Natural killer cell (primary cell): Measurements from ENCODE around the gene NT5DC1. TPM values are rescaled to one million over a fixed set of nuclear protein-coding genes. Genes with fewer than 3 reads are reported as not detected.

ENCODE experiments used
- ATAC-seq, 3 donors: fragments of 150-1000 bp in 2 of 3; fragments of 200-7000 bp in 1 of 3; cut with Tn5 transposase; 1 replicate in 1 of 3; 2 replicates in 2 of 3; pipeline ENCODE4 v1.10.0; 2021; ENCODE audit warnings: mild to moderate bottlenecking in 2 of 3, moderate library complexity in 2 of 3
- DNase-seq, 2 donors: peaks; one replicate each; pipeline versions ENCODE4 v3.0.0 to v3.0.0-alpha.2; 2013 to 2021; ENCODE audit warnings: mixed read lengths in 1 of 2
- H3K27ac ChIP-seq: one replicate; pipeline ENCODE4 v1.5.1; 2013; ENCODE audit warnings: mild to moderate bottlenecking, low read length
- H3K27me3 ChIP-seq: one replicate; pipeline ENCODE4 v1.6.1; 2013; ENCODE audit warnings: low read length; ENCODE audit not compliant: control insufficient read depth, insufficient read depth
- H3K36me3 ChIP-seq: one replicate; pipeline ENCODE4 v1.6.1; 2013; ENCODE audit warnings: low read length; ENCODE audit not compliant: control insufficient read depth, insufficient read depth
- H3K4me1 ChIP-seq: one replicate; pipeline ENCODE4 v1.6.1; 2013; ENCODE audit warnings: low read length; ENCODE audit not compliant: control insufficient read depth, insufficient read depth
- H3K4me3 ChIP-seq: one replicate; pipeline ENCODE4 v1.5.1; 2013; ENCODE audit warnings: low read length
- H3K9me3 ChIP-seq: one replicate; pipeline ENCODE4 v1.6.1; 2013; ENCODE audit warnings: low read length; ENCODE audit not compliant: control insufficient read depth, insufficient read depth
- H3K27ac Mint-ChIP-seq, 2 donors: one replicate each; pipeline ENCODE4 v1.8.0; 2022; ENCODE audit warnings: mild to moderate bottlenecking in 2 of 2, mixed read lengths in 2 of 2, moderate library complexity in 1 of 2
- H3K27me3 Mint-ChIP-seq, 2 donors: one replicate each; pipeline ENCODE4 v1.8.0; 2022; ENCODE audit warnings: low read depth in 2 of 2, mixed read lengths in 2 of 2
- H3K36me3 Mint-ChIP-seq: one replicate; pipeline ENCODE4 v1.8.0; 2022; ENCODE audit warnings: mixed read lengths
- H3K4me1 Mint-ChIP-seq, 2 donors: one replicate each; pipeline ENCODE4 v1.8.0; 2022; ENCODE audit warnings: mixed read lengths in 2 of 2
- H3K4me3 Mint-ChIP-seq: one replicate; pipeline ENCODE4 v1.8.0; 2022; ENCODE audit warnings: mild to moderate bottlenecking, moderate library complexity, mixed read lengths
- H3K9me3 Mint-ChIP-seq, 2 donors: one replicate each; pipeline ENCODE4 v1.8.0; 2022; ENCODE audit warnings: mixed read lengths in 2 of 2
- WGBS: methylation state at CpG from one replicate; pipeline ENCODE4 v1.1.7; 2013; ENCODE audit warnings: missing lambda C conversion rate; ENCODE audit not compliant: insufficient coverage; 5-methylcytosine and 5-hydroxymethylcytosine counted together
- intact Hi-C: fragments of 100-400 bp; cut with micrococcal nuclease; formaldehyde crosslinking; loops from one replicate; pipeline ENCODE4 v1.14.2; 2022
- total RNA-seq, 4 donors: library from RNA; stranded (reverse); fragments of 120-200 nt in 1 of 4; gene quantifications; one replicate each; pipeline versions ENCODE4 v1.2.3 to v1.2.4, GENCODE V29; 2013 to 2022
- TF ChIP-seq, protein P1 (sequence below): fragments of 200-600 bp; IDR thresholded peaks from one replicate; pipeline ENCODE4 v1.8.0; 2022; ENCODE audit warnings: antibody characterized with exemption

The NT5DC1 gene
- total RNA-seq, 3 donors from 2014 or later (not counting 1 experiment from before 2014, with no cell fraction given) = 19.1 to 29.4 (median 20.5) TPM

DNA sequence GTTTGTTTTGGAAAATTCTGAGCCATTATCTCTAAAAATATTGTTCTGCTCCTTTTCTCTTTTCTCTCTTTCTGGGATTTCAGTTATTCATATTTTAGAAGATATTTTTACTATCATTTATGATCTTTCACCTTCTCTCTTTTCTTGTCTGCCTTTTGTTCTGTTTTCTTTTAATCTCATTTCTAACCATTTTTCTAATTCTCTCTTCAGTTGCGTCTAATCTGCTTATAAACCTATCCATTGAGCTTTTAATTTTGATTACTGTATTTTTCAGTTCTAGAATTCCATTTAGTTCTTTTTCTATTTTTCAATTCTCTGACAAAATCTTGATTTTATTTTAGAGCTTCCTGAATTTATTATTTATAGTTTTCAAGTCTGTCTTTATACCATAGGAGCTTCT is 67.5 kb downstream of the NT5DC1 start:
- H3K36me3 Mint-ChIP-seq = peaks cover 20% of the 10 kb centered on the region
- peaks cover 5% of the 10 kb centered on the region in 2 donors for H3K9me3 Mint-ChIP-seq
- Histone ChIP-seq H3K36me3 (no peaks in the 10 kb centered on the region), H3K9me3 (no peaks in the 10 kb centered on the region), H3K27ac (no peak overlapping the region), H3K4me1 (no peaks in the 10 kb centered on the region), H3K27me3 (no peaks in the 10 kb centered on the region), H3K4me3 (no peak overlapping the region)
- 100% methylated on average over 1 of the region's 1 CpG for WGBS
- TF ChIP-seq, protein P1, sequence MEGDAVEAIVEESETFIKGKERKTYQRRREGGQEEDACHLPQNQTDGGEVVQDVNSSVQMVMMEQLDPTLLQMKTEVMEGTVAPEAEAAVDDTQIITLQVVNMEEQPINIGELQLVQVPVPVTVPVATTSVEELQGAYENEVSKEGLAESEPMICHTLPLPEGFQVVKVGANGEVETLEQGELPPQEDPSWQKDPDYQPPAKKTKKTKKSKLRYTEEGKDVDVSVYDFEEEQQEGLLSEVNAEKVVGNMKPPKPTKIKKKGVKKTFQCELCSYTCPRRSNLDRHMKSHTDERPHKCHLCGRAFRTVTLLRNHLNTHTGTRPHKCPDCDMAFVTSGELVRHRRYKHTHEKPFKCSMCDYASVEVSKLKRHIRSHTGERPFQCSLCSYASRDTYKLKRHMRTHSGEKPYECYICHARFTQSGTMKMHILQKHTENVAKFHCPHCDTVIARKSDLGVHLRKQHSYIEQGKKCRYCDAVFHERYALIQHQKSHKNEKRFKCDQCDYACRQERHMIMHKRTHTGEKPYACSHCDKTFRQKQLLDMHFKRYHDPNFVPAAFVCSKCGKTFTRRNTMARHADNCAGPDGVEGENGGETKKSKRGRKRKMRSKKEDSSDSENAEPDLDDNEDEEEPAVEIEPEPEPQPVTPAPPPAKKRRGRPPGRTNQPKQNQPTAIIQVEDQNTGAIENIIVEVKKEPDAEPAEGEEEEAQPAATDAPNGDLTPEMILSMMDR = no peak
- H3K4me3 Mint-ChIP-seq = no peak overlapping the region
- H3K27ac Mint-ChIP-seq = no peak overlapping the region
- ATAC-seq (no peak), DNase-seq (no peak)
- intact Hi-C loops = no loop called here
- H3K27me3 Mint-ChIP-seq = no peaks in the 10 kb centered on the region
- H3K4me1 Mint-ChIP-seq = peaks cover 6% of the 10 kb centered on the region in 2 donors

DNA sequence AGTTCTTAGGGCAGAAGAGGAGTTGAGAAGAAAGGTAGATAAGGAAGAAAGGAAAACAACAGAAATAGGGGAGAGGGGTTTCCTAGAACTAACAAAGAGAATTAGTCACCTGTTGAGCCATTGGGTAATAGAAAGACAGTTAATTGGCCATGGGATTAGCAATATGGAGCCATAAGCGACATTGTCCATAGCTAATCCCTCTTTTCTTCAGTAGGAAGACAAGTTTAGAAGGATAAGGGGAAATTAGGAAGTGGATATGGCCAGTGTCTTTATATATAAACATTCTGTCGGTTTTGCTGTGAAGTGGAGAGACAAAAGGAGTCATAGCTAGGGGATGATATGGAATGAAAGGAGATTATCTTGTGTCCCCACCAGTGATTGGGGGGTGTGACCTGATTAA is 69.2 kb downstream of the NT5DC1 start:
- Histone ChIP-seq H3K27me3 (no peaks in the 10 kb centered on the region), H3K9me3 (no peaks in the 10 kb centered on the region), H3K27ac (no peak overlapping the region), H3K36me3 (no peaks in the 10 kb centered on the region), H3K4me1 (no peaks in the 10 kb centered on the region), H3K4me3 (no peak overlapping the region)
- Mint-ChIP-seq H3K36me3 (peaks cover 7% of the 10 kb centered on the region), H3K27me3 (no peaks in the 10 kb centered on the region), H3K4me1 (peaks cover 6% of the 10 kb centered on the region in 2 donors), H3K27ac (no peak overlapping the region), H3K9me3 (peaks cover 0 to 2% of the 10 kb centered on the region in 2 donors), H3K4me3 (no peak overlapping the region)
- intact Hi-C loops = no loop called here
- WGBS = 97% methylated on average over 2 of the region's 2 CpGs
- ATAC-seq (no peak), DNase-seq (no peak)
- TF ChIP-seq, protein P1 = no peak

DNA sequence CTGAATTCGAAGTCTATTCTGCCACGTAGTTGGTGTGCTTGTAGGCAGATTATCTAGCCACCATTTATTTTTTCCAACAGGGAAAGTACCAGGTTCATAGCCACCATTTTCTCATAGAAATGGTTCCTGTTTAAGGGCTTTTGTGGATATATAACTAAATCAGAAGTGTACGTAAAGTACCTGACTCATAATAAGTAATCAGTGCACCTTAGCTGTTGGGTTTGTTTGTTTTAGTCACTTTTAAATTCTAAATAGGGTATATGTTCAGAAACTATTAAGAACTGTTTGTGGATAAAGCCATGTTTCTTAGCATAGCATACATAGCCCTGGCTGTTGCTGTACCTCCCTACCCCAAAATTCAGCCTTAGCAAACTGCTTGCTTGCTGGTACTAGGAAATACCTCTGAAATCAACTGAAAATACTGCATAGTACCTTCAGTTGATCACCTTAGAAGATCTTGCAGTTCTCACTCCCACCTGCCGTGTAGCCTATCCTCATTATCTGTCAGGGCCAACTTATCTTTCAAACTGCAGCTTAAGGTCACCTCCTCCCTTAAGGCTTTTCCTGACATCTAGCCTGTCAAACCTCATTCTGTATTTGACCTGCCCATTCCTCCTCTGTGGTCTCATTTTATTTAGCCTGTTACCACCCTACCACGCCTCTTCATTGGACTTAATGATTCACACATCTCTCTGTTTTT is 69.9 kb downstream of the NT5DC1 start:
- Histone ChIP-seq H3K4me1 (no peaks in the 10 kb centered on the region), H3K27ac (no peak overlapping the region), H3K36me3 (no peaks in the 10 kb centered on the region), H3K9me3 (no peaks in the 10 kb centered on the region), H3K27me3 (no peaks in the 10 kb centered on the region), H3K4me3 (no peak overlapping the region)
- DNase-seq = no peak
- TF ChIP-seq, protein P1 = no peak
- H3K27me3 Mint-ChIP-seq = no peaks in the 10 kb centered on the region
- peaks cover 6% of the 10 kb centered on the region in 2 donors for H3K4me1 Mint-ChIP-seq
- peaks cover 2% of the 10 kb centered on the region in 2 donors for H3K9me3 Mint-ChIP-seq
- ATAC-seq = no peak
- 91% methylated on average over 4 of the region's 5 CpGs for WGBS
- intact Hi-C loops = no loop called here
- no peak overlapping the region for H3K27ac Mint-ChIP-seq
- H3K36me3 Mint-ChIP-seq = peaks cover 11% of the 10 kb centered on the region
- no peak overlapping the region for H3K4me3 Mint-ChIP-seq

DNA sequence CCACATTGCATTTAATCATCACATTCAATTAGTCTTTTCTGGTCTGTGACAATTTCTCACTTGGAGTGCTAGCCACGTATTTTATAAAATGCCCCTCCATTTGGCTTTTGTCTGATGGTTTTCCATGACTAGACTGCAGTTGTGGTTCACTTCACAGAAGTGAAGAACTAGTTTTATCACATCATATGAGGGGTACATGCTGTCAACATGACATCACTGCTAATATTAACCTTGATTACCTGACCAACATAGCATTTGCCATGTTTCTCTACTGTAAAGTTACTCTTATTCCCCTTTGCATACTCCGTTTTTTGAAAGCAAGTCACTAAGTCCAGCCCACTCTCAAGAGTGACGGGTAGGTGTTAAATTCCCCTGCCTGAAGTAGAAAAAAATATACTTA is 73.3 kb downstream of the NT5DC1 start:
- Histone ChIP-seq H3K27ac (no peak overlapping the region), H3K27me3 (no peaks in the 10 kb centered on the region), H3K9me3 (no peaks in the 10 kb centered on the region), H3K4me3 (no peak overlapping the region), H3K36me3 (no peaks in the 10 kb centered on the region), H3K4me1 (no peaks in the 10 kb centered on the region)
- 100% methylated on average over 2 of the region's 3 CpGs for WGBS
- H3K36me3 Mint-ChIP-seq = peaks cover 13% of the 10 kb centered on the region
- no peak overlapping the region for H3K4me3 Mint-ChIP-seq
- TF ChIP-seq, protein P1 = no peak
- DNase-seq = no peak
- H3K9me3 Mint-ChIP-seq = peaks cover 2 to 5% of the 10 kb centered on the region in 2 donors
- ATAC-seq = no peak
- H3K27me3 Mint-ChIP-seq = no peaks in the 10 kb centered on the region
- H3K27ac Mint-ChIP-seq = no peak overlapping the region
- peaks cover 6% of the 10 kb centered on the region in 2 donors for H3K4me1 Mint-ChIP-seq
- intact Hi-C loops = no loop called here
